OCI-LY1 (cell line): ENCODE data around the gene SACM1L.

Source experiments
- H2AFZ ChIP-seq: fragments of 200-600 bp; sonication (generic), shearing (Covaris generic); 2 replicates; pipeline ENCODE4 v1.6.0; 2014; ENCODE audit warnings: antibody characterized with exemption, mild to moderate bottlenecking, low read length
- H3F3A ChIP-seq: fragments of 200-600 bp; sonication (generic), shearing (Covaris generic); 2 replicates; pipeline ENCODE4 v1.6.0; 2014; ENCODE audit warnings: mild to moderate bottlenecking, antibody characterized with exemption, low read length, moderate library complexity; ENCODE audit not compliant: insufficient read depth
- H3K27ac ChIP-seq: fragments of 200-600 bp; sonication (generic); 2 replicates; pipeline ENCODE4 v1.5.1; 2014; ENCODE audit warnings: low read length, mixed run types, mild to moderate bottlenecking, low read depth; ENCODE audit not compliant: poor library complexity, severe bottlenecking
- H3K27me3 ChIP-seq: fragments of 200-600 bp; sonication (generic); 2 replicates; pipeline ENCODE4 v1.6.0; 2014; ENCODE audit warnings: antibody characterized with exemption, mild to moderate bottlenecking, low read length, moderate library complexity; ENCODE audit not compliant: insufficient read depth
- H3K36me3 ChIP-seq: fragments of 200-600 bp; sonication (generic); 2 replicates; pipeline ENCODE4 v1.6.1; 2014; ENCODE audit warnings: mild to moderate bottlenecking, antibody characterized with exemption, low read length, moderate library complexity, mixed read lengths; ENCODE audit not compliant: insufficient read depth
- H3K4me1 ChIP-seq: fragments of 200-600 bp; sonication (generic); 2 replicates; pipeline ENCODE4 v1.5.1; 2014; ENCODE audit warnings: mild to moderate bottlenecking, low read length, moderate library complexity; ENCODE audit not compliant: insufficient read depth, severe bottlenecking
- H3K4me2 ChIP-seq: fragments of 200-600 bp; sonication (generic), shearing (Covaris generic); 2 replicates; pipeline ENCODE4 v1.6.1; 2014; ENCODE audit warnings: low read length
- H3K4me3 ChIP-seq: fragments of 200-600 bp; sonication (generic); 2 replicates; pipeline ENCODE4 v1.5.1; 2014; ENCODE audit warnings: low read length, low read depth, mild to moderate bottlenecking, mixed read lengths; ENCODE audit not compliant: poor library complexity, severe bottlenecking
- H3K79me2 ChIP-seq: fragments of 200-600 bp; shearing (Covaris generic); 2 replicates; pipeline ENCODE4 v1.6.1; 2016; ENCODE audit warnings: mixed run types, low read length, mixed read lengths; ENCODE audit not compliant: insufficient read depth
- H3K9ac ChIP-seq: fragments of 200-600 bp; sonication (generic), shearing (Covaris generic); 2 replicates; pipeline ENCODE4 v1.6.1; 2014; ENCODE audit warnings: mild to moderate bottlenecking, low read length, mixed read lengths
- H3K9me2 ChIP-seq: fragments of 200-600 bp; sonication (generic), shearing (Covaris generic); 2 replicates; pipeline ENCODE4 v1.6.1; 2014; ENCODE audit warnings: low read depth, mild to moderate bottlenecking, low read length, mixed read lengths
- H3K9me3 ChIP-seq: fragments of 200-600 bp; shearing (Covaris generic); 2 replicates; pipeline ENCODE4 v1.6.1; 2014; ENCODE audit warnings: low read length, mixed read lengths
- H4K20me1 ChIP-seq: fragments of 200-600 bp; sonication (generic), shearing (Covaris generic); 2 replicates; pipeline ENCODE4 v1.6.0; 2016; ENCODE audit warnings: mild to moderate bottlenecking, low read length; ENCODE audit not compliant: insufficient read depth
- EZH2 ChIP-seq: fragments of 200-600 bp; sonication (generic), shearing (Covaris generic); IDR thresholded peaks from 2 replicates; pipeline ENCODE4 v1.8.0; 2017; ENCODE audit warnings: borderline replicate concordance, mixed run types, mild to moderate bottlenecking, antibody characterized with exemption, low read length, moderate library complexity, mixed read lengths
- TF ChIP-seq, protein P1 (sequence below): fragments of 200-600 bp; sonication (generic), shearing (Covaris generic); IDR thresholded peaks from 2 replicates; pipeline ENCODE4 v1.5.1; 2017; ENCODE audit warnings: mild to moderate bottlenecking, antibody characterized with exemption, low read length, moderate library complexity, mixed read lengths

SACM1L gene

DNA sequence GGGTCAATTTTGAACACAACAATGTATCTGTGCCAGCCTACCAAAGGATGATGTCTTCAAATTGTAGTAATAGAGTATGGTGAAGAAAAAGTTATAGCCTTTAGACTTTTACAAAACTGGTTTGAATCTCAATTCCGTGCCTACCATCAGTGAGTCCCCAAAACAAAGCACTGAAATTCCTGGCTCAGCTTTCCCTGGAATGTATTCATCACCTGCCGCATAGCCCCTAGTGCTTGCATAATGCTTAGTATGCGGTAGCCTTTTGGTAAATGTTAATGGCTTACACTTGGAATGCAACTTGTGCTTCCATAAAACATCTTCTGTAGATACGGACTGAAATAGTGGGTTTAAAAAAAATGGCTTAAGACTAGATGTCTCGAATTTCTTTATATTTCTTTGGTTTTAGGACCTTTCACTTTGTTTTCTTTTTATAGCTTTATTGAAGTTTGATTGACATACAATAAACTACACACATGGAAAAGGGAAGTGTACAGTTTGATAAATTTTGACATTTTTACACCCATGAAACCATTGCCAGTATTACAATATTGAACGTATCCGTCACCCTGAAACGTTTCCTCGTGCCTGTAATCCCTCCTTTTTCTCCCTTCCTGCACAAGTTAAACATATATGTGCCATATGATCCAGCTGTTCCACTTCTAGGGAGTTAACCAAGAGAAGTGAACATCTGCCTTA is 12.1 kb downstream of the SACM1L start:
- TF ChIP-seq, protein P1, sequence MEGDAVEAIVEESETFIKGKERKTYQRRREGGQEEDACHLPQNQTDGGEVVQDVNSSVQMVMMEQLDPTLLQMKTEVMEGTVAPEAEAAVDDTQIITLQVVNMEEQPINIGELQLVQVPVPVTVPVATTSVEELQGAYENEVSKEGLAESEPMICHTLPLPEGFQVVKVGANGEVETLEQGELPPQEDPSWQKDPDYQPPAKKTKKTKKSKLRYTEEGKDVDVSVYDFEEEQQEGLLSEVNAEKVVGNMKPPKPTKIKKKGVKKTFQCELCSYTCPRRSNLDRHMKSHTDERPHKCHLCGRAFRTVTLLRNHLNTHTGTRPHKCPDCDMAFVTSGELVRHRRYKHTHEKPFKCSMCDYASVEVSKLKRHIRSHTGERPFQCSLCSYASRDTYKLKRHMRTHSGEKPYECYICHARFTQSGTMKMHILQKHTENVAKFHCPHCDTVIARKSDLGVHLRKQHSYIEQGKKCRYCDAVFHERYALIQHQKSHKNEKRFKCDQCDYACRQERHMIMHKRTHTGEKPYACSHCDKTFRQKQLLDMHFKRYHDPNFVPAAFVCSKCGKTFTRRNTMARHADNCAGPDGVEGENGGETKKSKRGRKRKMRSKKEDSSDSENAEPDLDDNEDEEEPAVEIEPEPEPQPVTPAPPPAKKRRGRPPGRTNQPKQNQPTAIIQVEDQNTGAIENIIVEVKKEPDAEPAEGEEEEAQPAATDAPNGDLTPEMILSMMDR, result no peak
- TF ChIP-seq EZH2, result no peak
- H3K4me2 ChIP-seq, result no peak overlapping the region
- H4K20me1 ChIP-seq, result no peaks in the 10 kb centered on the region
- H3K27ac ChIP-seq, result no peak overlapping the region
- H3K4me3 ChIP-seq, result no peak overlapping the region
- peaks cover 19% of the 10 kb centered on the region; the same call in 1 of the 2 replicates for H3K36me3 ChIP-seq
- peaks cover 33% of the 10 kb centered on the region for H3K79me2 ChIP-seq
- no peaks in the 10 kb centered on the region for H3K9me2 ChIP-seq
- no peaks in the 10 kb centered on the region for H3K4me1 ChIP-seq
- H2AFZ ChIP-seq, result no peak overlapping the region
- no peak overlapping the region for H3K9ac ChIP-seq
- no peaks in the 10 kb centered on the region for H3F3A ChIP-seq
- H3K9me3 ChIP-seq, result no peaks in the 10 kb centered on the region
- H3K27me3 ChIP-seq, result no peaks in the 10 kb centered on the region

DNA sequence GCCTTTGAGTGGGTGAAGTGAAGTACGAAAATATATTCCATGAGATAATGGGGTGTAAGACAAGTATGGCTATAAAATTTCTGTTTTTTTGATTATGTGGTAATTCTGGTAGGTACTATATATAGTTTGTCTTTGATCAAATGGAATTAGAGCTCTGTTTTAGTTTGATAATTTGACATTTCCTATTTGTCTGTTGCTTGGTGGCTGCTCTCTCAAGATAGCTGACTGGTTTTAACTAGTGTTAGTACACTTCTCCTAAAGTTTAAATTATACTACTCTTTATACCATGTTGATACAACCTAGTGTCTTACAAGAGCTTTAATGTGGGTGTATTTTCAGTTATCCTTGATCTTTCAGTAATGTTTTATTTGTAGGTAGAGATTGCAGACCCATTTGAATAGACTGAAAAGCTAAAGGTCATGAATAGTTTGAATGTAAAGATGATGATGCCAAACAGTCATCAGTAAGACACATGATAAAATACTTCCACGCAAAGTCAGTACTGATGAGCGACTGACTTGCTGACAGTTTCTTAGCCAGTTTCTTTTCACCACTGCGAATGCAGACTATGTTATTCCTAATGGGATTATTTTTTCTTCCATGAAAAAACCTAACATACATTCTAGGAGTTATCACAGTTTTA is 15.2 kb downstream of the SACM1L start:
- no peaks in the 10 kb centered on the region for H4K20me1 ChIP-seq
- H3K27ac ChIP-seq, result no peak overlapping the region
- H3K9me2 ChIP-seq, result no peaks in the 10 kb centered on the region
- no peak overlapping the region for H3K4me2 ChIP-seq
- H3K36me3 ChIP-seq, result peaks cover 30% of the 10 kb centered on the region
- H3K4me3 ChIP-seq, result no peak overlapping the region
- H3F3A ChIP-seq, result no peaks in the 10 kb centered on the region
- H2AFZ ChIP-seq, result no peak overlapping the region
- no peak overlapping the region for H3K9ac ChIP-seq
- no peaks in the 10 kb centered on the region for H3K4me1 ChIP-seq
- H3K9me3 ChIP-seq, result no peaks in the 10 kb centered on the region
- TF ChIP-seq, protein P1, result no peak
- no peak for TF ChIP-seq EZH2
- no peaks in the 10 kb centered on the region for H3K27me3 ChIP-seq
- peaks cover 28% of the 10 kb centered on the region for H3K79me2 ChIP-seq

DNA sequence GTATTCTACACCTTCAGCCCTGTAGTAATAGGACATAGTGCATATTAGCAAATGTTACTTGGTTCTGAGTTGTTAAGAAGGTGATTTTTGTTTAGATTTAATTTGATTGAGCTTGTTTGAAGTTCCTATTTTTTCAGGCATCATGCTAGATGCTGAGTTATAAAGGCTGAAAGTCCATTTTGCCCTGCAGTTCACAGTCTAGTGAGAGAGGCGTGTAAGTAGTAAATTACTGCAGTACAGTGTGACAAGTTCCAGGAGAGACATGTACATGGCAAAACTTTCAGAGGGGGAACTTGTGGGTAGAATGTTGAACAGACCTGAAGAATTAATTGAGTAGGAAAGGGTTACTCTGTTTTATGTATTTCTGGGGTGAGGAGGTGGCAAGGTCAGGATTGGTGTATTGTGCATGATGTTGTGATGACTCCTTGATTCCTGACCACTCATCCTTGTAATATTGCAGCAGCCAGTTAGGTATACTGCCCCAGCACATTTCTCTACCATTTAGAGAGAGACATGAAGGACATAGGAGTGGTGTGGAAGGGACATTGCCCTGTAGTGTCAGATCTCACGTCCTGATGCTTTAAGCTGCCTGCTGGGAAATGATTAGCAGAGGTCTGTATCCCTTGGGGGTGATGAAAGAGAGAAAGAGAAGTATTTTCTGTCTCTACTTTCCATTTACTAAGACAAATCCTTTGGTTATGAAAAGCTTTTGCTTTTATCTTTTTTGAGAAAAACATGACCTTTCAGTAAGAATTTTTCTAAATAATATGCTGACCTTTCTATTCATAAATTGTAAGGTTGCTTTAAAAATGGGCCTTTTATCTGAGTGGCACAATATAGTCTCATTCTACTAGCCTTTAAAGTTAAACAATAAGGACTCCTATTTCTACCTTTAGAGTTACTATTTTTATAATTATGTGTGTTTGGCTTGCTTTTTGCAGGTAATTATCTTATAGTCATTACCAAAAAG is 16.9 kb downstream of the SACM1L start:
- H4K20me1 ChIP-seq, result no peaks in the 10 kb centered on the region
- H3K79me2 ChIP-seq, result peaks cover 18% of the 10 kb centered on the region
- H3K9ac ChIP-seq, result no peak overlapping the region
- no peak overlapping the region for H2AFZ ChIP-seq
- no peaks in the 10 kb centered on the region for H3K9me2 ChIP-seq
- H3K27ac ChIP-seq, result no peak overlapping the region
- H3F3A ChIP-seq, result no peaks in the 10 kb centered on the region
- no peaks in the 10 kb centered on the region for H3K4me1 ChIP-seq
- no peak for TF ChIP-seq EZH2
- TF ChIP-seq, protein P1, result no peak
- H3K36me3 ChIP-seq, result peaks cover 41% of the 10 kb centered on the region
- H3K4me3 ChIP-seq, result no peak overlapping the region
- no peak overlapping the region for H3K4me2 ChIP-seq
- H3K27me3 ChIP-seq, result no peaks in the 10 kb centered on the region
- no peaks in the 10 kb centered on the region for H3K9me3 ChIP-seq
